ENCODE data around the gene PDPK1.
"Not testable (repeated sequence)": the region's sequence is repeated elsewhere in the genome, so short reads cannot be mapped to it uniquely, and the experiment has no call there.

DNA sequence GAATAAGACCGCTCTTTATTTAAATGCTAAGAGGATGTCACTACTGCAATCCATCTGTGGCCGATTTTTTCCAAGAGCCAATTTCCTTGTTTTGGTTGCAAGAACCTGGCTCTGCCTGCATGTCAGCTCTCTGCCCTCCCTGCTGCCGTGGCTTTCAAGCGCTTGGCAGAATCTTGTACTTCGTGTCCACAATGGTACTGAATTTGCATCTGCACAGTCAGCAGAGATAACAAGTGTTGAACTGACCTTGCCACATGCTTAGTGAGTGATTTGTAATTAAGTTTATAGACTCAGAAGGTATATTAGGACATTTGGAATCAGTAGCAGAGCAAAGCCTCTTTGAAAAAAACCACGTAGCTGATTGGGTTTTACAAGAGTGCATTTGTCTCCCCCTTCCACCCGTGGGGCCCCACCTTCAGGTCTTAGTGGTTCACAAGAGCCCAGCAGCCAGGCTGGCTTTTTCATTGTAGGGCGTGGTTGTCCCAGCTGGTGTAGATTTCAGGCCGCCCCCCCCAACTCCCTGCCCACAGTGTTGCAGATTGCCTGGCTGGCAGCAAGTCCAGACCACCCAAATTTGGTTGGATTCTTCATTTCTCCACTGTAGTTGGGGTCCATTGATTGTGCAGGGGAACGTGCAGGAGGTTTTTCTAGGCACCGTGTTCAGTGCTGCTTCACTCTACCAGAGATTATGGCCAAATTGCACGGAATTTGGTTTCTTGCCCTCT, 63.6 kb downstream of the PDPK1 start:
- TF ChIP-seq, protein P1, sequence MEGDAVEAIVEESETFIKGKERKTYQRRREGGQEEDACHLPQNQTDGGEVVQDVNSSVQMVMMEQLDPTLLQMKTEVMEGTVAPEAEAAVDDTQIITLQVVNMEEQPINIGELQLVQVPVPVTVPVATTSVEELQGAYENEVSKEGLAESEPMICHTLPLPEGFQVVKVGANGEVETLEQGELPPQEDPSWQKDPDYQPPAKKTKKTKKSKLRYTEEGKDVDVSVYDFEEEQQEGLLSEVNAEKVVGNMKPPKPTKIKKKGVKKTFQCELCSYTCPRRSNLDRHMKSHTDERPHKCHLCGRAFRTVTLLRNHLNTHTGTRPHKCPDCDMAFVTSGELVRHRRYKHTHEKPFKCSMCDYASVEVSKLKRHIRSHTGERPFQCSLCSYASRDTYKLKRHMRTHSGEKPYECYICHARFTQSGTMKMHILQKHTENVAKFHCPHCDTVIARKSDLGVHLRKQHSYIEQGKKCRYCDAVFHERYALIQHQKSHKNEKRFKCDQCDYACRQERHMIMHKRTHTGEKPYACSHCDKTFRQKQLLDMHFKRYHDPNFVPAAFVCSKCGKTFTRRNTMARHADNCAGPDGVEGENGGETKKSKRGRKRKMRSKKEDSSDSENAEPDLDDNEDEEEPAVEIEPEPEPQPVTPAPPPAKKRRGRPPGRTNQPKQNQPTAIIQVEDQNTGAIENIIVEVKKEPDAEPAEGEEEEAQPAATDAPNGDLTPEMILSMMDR (IDR thresholded peaks at IDR 0.05; ENCODE audit: insufficient read depth, low read length) = not testable (repeated sequence)
- TF ChIP-seq POLR2AphosphoS5 (IDR thresholded peaks at IDR 0.05; ENCODE audit: low read depth) = not testable (repeated sequence)
